HCT116 (cell line): ENCODE results near the gene STPG2.

Experiments used
- CTCF ChIP-seq, 3 experiments: fragments of 200-600 bp in 1 of 3; sonication (generic) in 1 of 3; IDR thresholded peaks in 2 of 3; conservative IDR thresholded peaks in 1 of 3; 2 replicates each; pipeline ENCODE4 v1.5.1; 2012 to 2017; ENCODE audit warnings: low read depth in 2 of 3, low read length in 2 of 3, antibody characterized with exemption in 1 of 3, borderline replicate concordance in 1 of 3, control low read depth in 1 of 3, mild to moderate bottlenecking in 1 of 3, mixed read lengths in 1 of 3, mixed run types in 1 of 3, moderate library complexity in 1 of 3; ENCODE audit not compliant: insufficient read depth in 1 of 3
- EZH2 ChIP-seq: fragments of 200-600 bp; sonication (generic); IDR thresholded peaks from 2 replicates; pipeline ENCODE4 v1.6.1; 2017; ENCODE audit warnings: antibody characterized with exemption, mixed run types
- JUND ChIP-seq: IDR thresholded peaks from 2 replicates; pipeline ENCODE4 v1.6.1; 2012
- POLR2AphosphoS5 ChIP-seq: IDR thresholded peaks from 2 replicates; pipeline ENCODE4 v1.6.1; 2011; ENCODE audit warnings: mild to moderate bottlenecking, low read depth, low read length, moderate library complexity
- RAD21 ChIP-seq: IDR thresholded peaks from 2 replicates; pipeline ENCODE4 v1.6.1; 2012; ENCODE audit warnings: low read depth, mild to moderate bottlenecking

GRCh38 chr4:98110214-98110613 is 33.1 kb downstream of the STPG2 start:
- TF ChIP-seq CTCF (IDR thresholded peaks at IDR 0.05 in 2 of 3, conservative IDR thresholded peaks at IDR 0.05 in 1 of 3; ENCODE audit: borderline replicate concordance in 1 of 3, insufficient read depth in 1 of 3, low read depth in 2 of 3, low read length in 2 of 3), result no peak
- TF ChIP-seq EZH2, result no peak
- no peak for TF ChIP-seq JUND
- TF ChIP-seq POLR2AphosphoS5, result no peak
- TF ChIP-seq RAD21, result no peak
